ENCODE results near the gene ETV3. TPM values are rescaled to one million over a fixed set of nuclear protein-coding genes. Genes with fewer than 3 reads are reported as not detected.
A peak's percentile ranks its signal among the peaks of the same experiment; 100 is the strongest.

The ETV3 gene
- total RNA-seq, 2 donors from 2014 or later, result 26.9 to 40.6 TPM

DNA sequence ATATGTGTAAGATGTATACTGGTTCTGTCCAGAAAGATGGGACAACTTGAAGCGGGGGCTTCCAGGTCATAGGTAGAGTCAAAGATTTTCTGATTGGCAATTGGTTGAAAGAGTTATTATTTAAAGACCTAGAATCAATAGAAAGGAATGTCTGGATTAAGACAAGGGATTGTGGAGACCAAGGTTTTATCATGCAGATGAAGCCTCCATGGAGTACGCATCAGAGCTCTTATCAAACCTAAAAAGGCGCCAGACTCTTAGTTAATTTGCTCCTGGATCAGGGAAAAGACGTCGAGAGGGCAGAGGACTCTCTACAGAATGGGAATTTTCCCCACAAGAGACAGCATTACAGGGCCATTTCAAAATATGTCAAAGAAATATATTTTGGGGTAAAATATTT is 23.7 kb upstream of the ETV3 start:
- no peaks in the 10 kb centered on the region for H3K9me3 ChIP-seq (ENCODE audit: control insufficient read depth, low read length)
- H3K4me1 ChIP-seq (ENCODE audit: control insufficient read depth, insufficient read depth, low read length), result peaks cover 19% of the 10 kb centered on the region
- no peaks in the 10 kb centered on the region for H3K36me3 Mint-ChIP-seq (ENCODE audit: low read depth)
- DNase-seq, result peak; percentile 70
- no peak overlapping the region for H3K4me3 ChIP-seq (ENCODE audit: low read length)
- peak overlapping the region; percentile 92 for H3K27ac Mint-ChIP-seq
- H3K27me3 ChIP-seq (ENCODE audit: control insufficient read depth, insufficient read depth, low read length, poor library complexity, severe bottlenecking), result no peaks in the 10 kb centered on the region
- H3K4me1 Mint-ChIP-seq, result peaks cover 46% of the 10 kb centered on the region
- H3K27me3 Mint-ChIP-seq (ENCODE audit: insufficient read depth), result no peaks in the 10 kb centered on the region
- H3K27ac ChIP-seq (ENCODE audit: low read depth, low read length), result no peak overlapping the region
- no peak for TF ChIP-seq CTCF (conservative IDR thresholded peaks at IDR 0.05)
- H3K4me3 Mint-ChIP-seq, result no peak overlapping the region
- no peaks in the 10 kb centered on the region for H3K36me3 ChIP-seq (ENCODE audit: control insufficient read depth, insufficient read depth, low read length)
- no peaks in the 10 kb centered on the region for H3K9me3 Mint-ChIP-seq
- peak overlapping the region; percentile 48 for H3K9ac ChIP-seq (ENCODE audit: extremely low read depth, low read length, poor library complexity, severe bottlenecking)
- WGBS, 2 experiments (ENCODE audit: insufficient coverage in 1 of 2, insufficient read length in 1 of 2), result 18 to 32% methylated on average over 4 to 5 of the region's 5 CpGs

- WGBS, 2 experiments (ENCODE audit: insufficient coverage in 1 of 2, insufficient read length in 1 of 2), result 75 to 96% methylated on average over 3 to 4 of the region's 4 CpGs
- no peak overlapping the region for H3K27ac Mint-ChIP-seq
These were observed 20.8 kb upstream of the ETV3 start for GRCh38 chr1:157158967-157159366.

DNA sequence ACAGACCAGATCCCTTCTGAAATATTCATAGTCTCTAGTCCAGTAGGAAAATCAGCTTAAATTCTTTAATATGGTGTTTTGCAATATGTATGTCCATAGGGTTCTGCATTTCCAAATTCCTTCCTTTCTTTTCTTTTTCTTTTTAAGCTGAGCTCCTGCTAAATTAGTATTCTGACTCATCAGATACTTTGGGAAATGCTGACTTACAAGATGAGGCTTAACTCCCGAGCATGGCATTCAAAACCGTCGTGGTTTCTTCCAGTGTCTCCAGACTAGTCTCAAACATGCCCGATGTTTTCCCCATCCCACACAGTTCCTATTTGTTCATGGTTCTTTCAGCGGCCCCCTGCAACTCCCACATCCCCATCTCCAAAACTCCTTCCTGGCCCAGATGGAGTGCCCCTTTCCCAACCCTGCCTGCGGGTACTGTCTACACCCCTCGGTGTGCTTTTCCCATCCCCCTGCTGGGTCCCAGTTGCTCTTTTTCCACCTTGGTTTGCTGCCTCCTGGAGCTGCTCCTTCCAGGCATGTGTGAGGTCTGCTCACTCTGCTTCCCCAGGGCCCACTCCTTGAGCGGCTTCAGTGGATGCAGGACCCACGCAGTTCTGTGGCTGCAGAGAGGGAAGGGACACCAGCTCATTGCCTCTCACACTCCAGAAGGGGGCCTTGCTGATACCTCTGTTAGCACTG is 19.5 kb upstream of the ETV3 start:
- H3K9ac ChIP-seq (ENCODE audit: extremely low read depth, low read length, poor library complexity, severe bottlenecking), result no peak overlapping the region
- no peaks in the 10 kb centered on the region for H3K36me3 ChIP-seq (ENCODE audit: control insufficient read depth, insufficient read depth, low read length)
- Mint-ChIP-seq H3K9me3 (no peaks in the 10 kb centered on the region), H3K4me1 (peaks cover 68% of the 10 kb centered on the region), H3K36me3 (ENCODE audit: low read depth) (no peaks in the 10 kb centered on the region), H3K27ac (no peak overlapping the region), H3K27me3 (ENCODE audit: insufficient read depth) (no peaks in the 10 kb centered on the region), H3K4me3 (no peak overlapping the region)
- DNase-seq, result peak; percentile 58
- H3K27ac ChIP-seq (ENCODE audit: low read depth, low read length), result no peak overlapping the region
- 82 to 83% methylated on average over 7 to 9 of the region's 9 CpGs for WGBS, 2 experiments (ENCODE audit: insufficient coverage in 1 of 2, insufficient read length in 1 of 2)
- no peaks in the 10 kb centered on the region for H3K9me3 ChIP-seq (ENCODE audit: control insufficient read depth, low read length)
- H3K27me3 ChIP-seq (ENCODE audit: control insufficient read depth, insufficient read depth, low read length, poor library complexity, severe bottlenecking), result no peaks in the 10 kb centered on the region
- H3K4me3 ChIP-seq (ENCODE audit: low read length), result no peak overlapping the region
- TF ChIP-seq CTCF (conservative IDR thresholded peaks at IDR 0.05), result peak; percentile 31
- peaks cover 29% of the 10 kb centered on the region for H3K4me1 ChIP-seq (ENCODE audit: control insufficient read depth, insufficient read depth, low read length)

More at GRCh38 chr1:157158967-157159366, 20.8 kb upstream of the ETV3 start:
- Mint-ChIP-seq H3K9me3 (no peaks in the 10 kb centered on the region), H3K36me3 (ENCODE audit: low read depth) (no peaks in the 10 kb centered on the region), H3K27me3 (ENCODE audit: insufficient read depth) (no peaks in the 10 kb centered on the region), H3K4me3 (no peak overlapping the region), H3K4me1 (peaks cover 67% of the 10 kb centered on the region)
- Histone ChIP-seq H3K9ac (ENCODE audit: extremely low read depth, low read length, poor library complexity, severe bottlenecking) (no peak overlapping the region), H3K27me3 (ENCODE audit: control insufficient read depth, insufficient read depth, low read length, poor library complexity, severe bottlenecking) (no peaks in the 10 kb centered on the region), H3K27ac (ENCODE audit: low read depth, low read length) (no peak overlapping the region), H3K4me3 (ENCODE audit: low read length) (no peak overlapping the region), H3K36me3 (ENCODE audit: control insufficient read depth, insufficient read depth, low read length) (no peaks in the 10 kb centered on the region), H3K4me1 (ENCODE audit: control insufficient read depth, insufficient read depth, low read length) (peaks cover 29% of the 10 kb centered on the region), H3K9me3 (ENCODE audit: control insufficient read depth, low read length) (no peaks in the 10 kb centered on the region)
- no peak for TF ChIP-seq CTCF (conservative IDR thresholded peaks at IDR 0.05)
- DNase-seq, result peak; percentile 55
